Iris pigment epithelial cell (primary cell): ENCODE data around the gene KIF26A.

Experiments
- DNase-seq: peaks from one replicate; pipeline ENCODE4 v3.0.0-alpha.2; 2011; ENCODE audit warnings: low read depth

KIF26A gene

GRCh38 chr14:104101651-104102281, 36.6 kb upstream of the KIF26A start:
- DNase-seq, result no peak

- DNase-seq, result no peak
These were observed 36.0 kb upstream of the KIF26A start for GRCh38 chr14:104102282-104102914.

GRCh38 chr14:104103061-104103445, 35.3 kb upstream of the KIF26A start:
- DNase-seq, result no peak

- no peak for DNase-seq
These were observed 34.8 kb upstream of the KIF26A start for GRCh38 chr14:104103446-104104075.

- no peak for DNase-seq
These were observed 34.1 kb upstream of the KIF26A start for GRCh38 chr14:104104076-104104901.

GRCh38 chr14:104105071-104105821, 33.1 kb upstream of the KIF26A start:
- no peak for DNase-seq

- DNase-seq, result no peak
These were observed 32.4 kb upstream of the KIF26A start for GRCh38 chr14:104105822-104106470.

- DNase-seq, result no peak
These were observed 31.9 kb upstream of the KIF26A start for GRCh38 chr14:104106471-104106991.

- no peak for DNase-seq
These were observed 31.2 kb upstream of the KIF26A start for GRCh38 chr14:104107101-104107581.

- no peak for DNase-seq
These were observed 30.5 kb upstream of the KIF26A start for GRCh38 chr14:104107611-104108569.

GRCh38 chr14:104108570-104109541, 29.5 kb upstream of the KIF26A start:
- DNase-seq, result no peak

GRCh38 chr14:104109731-104110361, 28.5 kb upstream of the KIF26A start:
- DNase-seq, result no peak

GRCh38 chr14:104110491-104111209, 27.7 kb upstream of the KIF26A start:
- no peak for DNase-seq

- no peak for DNase-seq
These were observed 26.9 kb upstream of the KIF26A start for GRCh38 chr14:104111301-104112112.

- DNase-seq, result no peak
These were observed 26.3 kb upstream of the KIF26A start for GRCh38 chr14:104112113-104112505.
